ENCODE data around the gene GNS. TPM values are rescaled to one million over a fixed set of nuclear protein-coding genes. Genes with fewer than 3 reads are reported as not detected.
A peak's percentile ranks its signal among the peaks of the same experiment; 100 is the strongest.
"Not testable (repeated sequence)": the region's sequence is repeated elsewhere in the genome, so short reads cannot be mapped to it uniquely, and the experiment has no call there.

GNS gene
- 188 TPM for total RNA-seq
- long read RNA-seq, full-length matches to known transcripts, result 146 of 234 reads
- long read RNA-seq, partial matches to known transcripts, result 83 of 234 reads
- long read RNA-seq, other reads (novel, unspliced or antisense), result 5 of 234 reads

- intact Hi-C loops (cut with DNase I), result no loop called here
- Histone ChIP-seq H3K4me3 (peak within 1 kb of the TSS; percentile 94), H3K9me3 (no peaks in the 10 kb centered on the region), H3K36me3 (peaks cover under 1% of the 10 kb centered on the region), H3K4me1 (peaks cover 19% of the 10 kb centered on the region), H3K27ac (peak within 1 kb of the TSS; percentile 86), H3K27me3 (no peaks in the 10 kb centered on the region)
- TF ChIP-seq CTCF (IDR thresholded peaks at IDR 0.05), result no peak
- ATAC-seq, result peak; percentile 98
- peak; percentile 98 for DNase-seq
Observed at GRCh38 chr12:64759035-64759894, at the start of gene GNS. GNS (minus strand) TSS chr12:64759406; CDS start chr12:64759276, 130 bp downstream.

- Histone ChIP-seq H3K4me3 (no peak overlapping the region), H3K4me1 (no peaks in the 10 kb centered on the region), H3K36me3 (no peaks in the 10 kb centered on the region), H3K27ac (no peak overlapping the region), H3K9me3 (no peaks in the 10 kb centered on the region), H3K27me3 (no peaks in the 10 kb centered on the region)
- intact Hi-C loops (cut with DNase I), result no loop called here
- DNase-seq, result no peak
- TF ChIP-seq CTCF (IDR thresholded peaks at IDR 0.05), result no peak
- no peak for ATAC-seq
Observed at GRCh38 chr12:64808110-64808509, 48.9 kb upstream of the GNS start.

- intact Hi-C loops (cut with DNase I), result no loop called here
- H3K4me3 ChIP-seq, result no peak overlapping the region
- H3K27me3 ChIP-seq, result no peaks in the 10 kb centered on the region
- DNase-seq (no peak), ATAC-seq (no peak)
- TF ChIP-seq CTCF (IDR thresholded peaks at IDR 0.05), result no peak
- no peak overlapping the region for H3K27ac ChIP-seq
- no peaks in the 10 kb centered on the region for H3K9me3 ChIP-seq
- no peaks in the 10 kb centered on the region for H3K4me1 ChIP-seq
- H3K36me3 ChIP-seq, result no peaks in the 10 kb centered on the region
Observed at GRCh38 chr12:64806593-64807460, 47.6 kb upstream of the GNS start.

GRCh38 chr12:64806173-64806572 lies 47.0 kb upstream of the GNS start:
- Histone ChIP-seq H3K4me3 (no peak overlapping the region), H3K4me1 (no peaks in the 10 kb centered on the region), H3K36me3 (no peaks in the 10 kb centered on the region), H3K27me3 (no peaks in the 10 kb centered on the region), H3K27ac (no peak overlapping the region), H3K9me3 (no peaks in the 10 kb centered on the region)
- intact Hi-C loops (cut with DNase I), result no loop called here
- TF ChIP-seq CTCF (IDR thresholded peaks at IDR 0.05), result no peak
- ATAC-seq (no peak), DNase-seq (no peak)

- H3K27ac ChIP-seq; H3K36me3 ChIP-seq; intact Hi-C loops (cut with DNase I); H3K4me1 ChIP-seq; H3K9me3 ChIP-seq; H3K4me3 ChIP-seq; H3K27me3 ChIP-seq: not testable (repeated sequence)
- DNase-seq, result peak; percentile 76
- peak; percentile 91 for TF ChIP-seq CTCF (IDR thresholded peaks at IDR 0.05)
- peak; percentile 96 for ATAC-seq
Observed at GRCh38 chr12:64802180-64802775, 43.1 kb upstream of the GNS start.

Measured in upper lobe of right lung (tissue), 1 donor.